Uterus (tissue), 4 donors: ENCODE results near the gene NUP85. TPM values are rescaled to one million over a fixed set of nuclear protein-coding genes. Genes with fewer than 3 reads are reported as not detected.
"Not testable (repeated sequence)": the region's sequence is repeated elsewhere in the genome, so short reads cannot be mapped to it uniquely, and the experiment has no call there.

Experiments used
- DNase-seq, 2 donors: peaks; one replicate each; pipeline ENCODE4 v3.0.0-alpha.2; 2019 to 2020
- H3K27ac ChIP-seq, 2 donors: fragments of 200-600 bp; sonication (generic); 1 replicate in 1 of 2; 2 replicates in 1 of 2; pipeline ENCODE4 v1.5.1; 2016 to 2018
- H3K27me3 ChIP-seq, 2 donors: fragments of 200-600 bp; sonication (generic); one replicate each; pipeline ENCODE4 v1.5.1; 2018 to 2019; ENCODE audit warnings: control low read depth in 1 of 2
- H3K36me3 ChIP-seq, 2 donors: fragments of 200-600 bp; sonication (generic); one replicate each; pipeline ENCODE4 v1.5.1; 2019; ENCODE audit warnings: control low read depth in 1 of 2
- H3K4me1 ChIP-seq, 2 donors: fragments of 200-600 bp; sonication (generic); one replicate each; pipeline ENCODE4 v1.5.1; 2018 to 2019; ENCODE audit warnings: control low read depth in 1 of 2
- H3K4me3 ChIP-seq, 2 donors: fragments of 200-600 bp; sonication (generic); 1 replicate in 1 of 2; 2 replicates in 1 of 2; pipeline ENCODE4 v1.5.1; 2018 to 2019; ENCODE audit warnings: mild to moderate bottlenecking in 1 of 2
- H3K9me3 ChIP-seq, 2 donors: fragments of 200-600 bp; sonication (generic); one replicate each; pipeline ENCODE4 v1.5.1; 2019; ENCODE audit warnings: control low read depth in 1 of 2
- POLR2A ChIP-seq, 2 donors: fragments of 450-650 bp; IDR thresholded peaks; one replicate each; pipeline ENCODE4 v1.6.1; 2016; ENCODE audit warnings: antibody characterized with exemption in 2 of 2, mild to moderate bottlenecking in 1 of 2, moderate library complexity in 1 of 2
- intact Hi-C: fragments of 100-400 bp; cut with DNase I; formaldehyde crosslinking; loops from one replicate; pipeline ENCODE4 v1.15.1; 2023; ENCODE audit warnings: low total_unique reads
- total RNA-seq, 4 donors: library from RNA; depleted of rRNA in 3 of 4; stranded (reverse); fragments of >200 nt in 3 of 4; gene quantifications; one replicate each; pipeline versions ENCODE4 v1.1.0 to v1.2.4, GENCODE V29; 2014 to 2023
- TF ChIP-seq, protein P1 (sequence below), 4 experiments: fragments of 200-600 bp in 2 of 4; fragments of 450-650 bp in 2 of 4; sonication (generic) in 2 of 4; IDR thresholded peaks; one replicate each; pipeline ENCODE4 v1.5.1; 2016 to 2019; ENCODE audit warnings: antibody characterized with exemption in 4 of 4, mild to moderate bottlenecking in 2 of 4, moderate library complexity in 1 of 4
- donor health status: DM: yes; HTN: yes; CAD: no.

NUP85 gene
- total RNA-seq, 4 donors from 2014 or later, result 17.1 to 108 (median 39.1) TPM

DNA sequence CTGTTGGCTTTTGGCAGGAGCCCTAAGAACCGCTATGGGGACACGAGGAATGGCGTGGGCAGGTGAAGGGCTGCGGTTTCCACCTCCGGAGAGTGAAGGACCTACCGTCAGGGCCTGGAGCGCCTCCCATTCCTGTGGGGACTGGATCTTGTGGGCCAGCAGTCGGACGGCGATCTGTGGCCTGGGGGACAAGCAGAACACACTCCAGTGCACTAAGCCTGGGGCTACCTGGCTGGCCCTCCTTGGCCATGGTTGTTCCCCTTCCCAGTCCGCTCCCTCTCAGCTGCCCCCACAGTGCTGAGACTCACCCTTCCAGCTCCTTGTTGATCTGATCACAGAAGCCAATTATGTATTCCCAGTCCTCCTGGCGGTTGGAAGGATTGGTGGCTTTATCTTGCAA, 40.9 kb downstream of the NUP85 start:
- H3K36me3 ChIP-seq, result no peaks in the 10 kb centered on the region
- no peak overlapping the region for H3K27ac ChIP-seq
- H3K4me3 ChIP-seq, result no peak overlapping the region
- no peaks in the 10 kb centered on the region for H3K27me3 ChIP-seq
- no peaks in the 10 kb centered on the region for H3K4me1 ChIP-seq
- TF ChIP-seq, protein P1, sequence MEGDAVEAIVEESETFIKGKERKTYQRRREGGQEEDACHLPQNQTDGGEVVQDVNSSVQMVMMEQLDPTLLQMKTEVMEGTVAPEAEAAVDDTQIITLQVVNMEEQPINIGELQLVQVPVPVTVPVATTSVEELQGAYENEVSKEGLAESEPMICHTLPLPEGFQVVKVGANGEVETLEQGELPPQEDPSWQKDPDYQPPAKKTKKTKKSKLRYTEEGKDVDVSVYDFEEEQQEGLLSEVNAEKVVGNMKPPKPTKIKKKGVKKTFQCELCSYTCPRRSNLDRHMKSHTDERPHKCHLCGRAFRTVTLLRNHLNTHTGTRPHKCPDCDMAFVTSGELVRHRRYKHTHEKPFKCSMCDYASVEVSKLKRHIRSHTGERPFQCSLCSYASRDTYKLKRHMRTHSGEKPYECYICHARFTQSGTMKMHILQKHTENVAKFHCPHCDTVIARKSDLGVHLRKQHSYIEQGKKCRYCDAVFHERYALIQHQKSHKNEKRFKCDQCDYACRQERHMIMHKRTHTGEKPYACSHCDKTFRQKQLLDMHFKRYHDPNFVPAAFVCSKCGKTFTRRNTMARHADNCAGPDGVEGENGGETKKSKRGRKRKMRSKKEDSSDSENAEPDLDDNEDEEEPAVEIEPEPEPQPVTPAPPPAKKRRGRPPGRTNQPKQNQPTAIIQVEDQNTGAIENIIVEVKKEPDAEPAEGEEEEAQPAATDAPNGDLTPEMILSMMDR (IDR thresholded peaks at IDR 0.05), result no peak
- no peak for TF ChIP-seq POLR2A (IDR thresholded peaks at IDR 0.05)
- no peak for DNase-seq
- intact Hi-C loops, result no loop called here
- no peaks in the 10 kb centered on the region for H3K9me3 ChIP-seq

DNA sequence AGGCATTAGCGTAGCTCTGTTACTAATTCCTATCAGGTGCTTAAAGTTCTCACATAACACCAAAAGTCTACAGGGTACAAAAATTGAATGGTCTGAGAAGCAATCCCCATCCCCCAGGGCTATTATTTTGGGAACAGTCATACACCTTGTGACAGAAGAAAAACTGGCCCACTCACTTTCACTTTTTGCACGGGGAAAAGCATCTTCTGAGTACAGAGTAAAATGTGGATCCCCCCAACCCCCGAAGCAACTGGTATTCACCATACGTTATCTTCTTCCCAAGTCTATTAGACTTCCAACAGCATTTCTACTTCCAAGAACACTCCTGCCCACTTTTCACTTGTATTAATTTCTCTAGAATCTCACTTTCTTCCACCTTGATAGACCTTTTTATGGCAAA, 44.1 kb downstream of the NUP85 start:
- intact Hi-C loops, result no loop called here
- Histone ChIP-seq H3K4me1 (no peaks in the 10 kb centered on the region), H3K36me3 (no peaks in the 10 kb centered on the region), H3K27ac (no peak overlapping the region), H3K4me3 (no peak overlapping the region), H3K27me3 (no peaks in the 10 kb centered on the region), H3K9me3 (no peaks in the 10 kb centered on the region)
- TF ChIP-seq POLR2A (IDR thresholded peaks at IDR 0.05), result no peak
- TF ChIP-seq, protein P1 (IDR thresholded peaks at IDR 0.05), result no peak
- no peak for DNase-seq

DNA sequence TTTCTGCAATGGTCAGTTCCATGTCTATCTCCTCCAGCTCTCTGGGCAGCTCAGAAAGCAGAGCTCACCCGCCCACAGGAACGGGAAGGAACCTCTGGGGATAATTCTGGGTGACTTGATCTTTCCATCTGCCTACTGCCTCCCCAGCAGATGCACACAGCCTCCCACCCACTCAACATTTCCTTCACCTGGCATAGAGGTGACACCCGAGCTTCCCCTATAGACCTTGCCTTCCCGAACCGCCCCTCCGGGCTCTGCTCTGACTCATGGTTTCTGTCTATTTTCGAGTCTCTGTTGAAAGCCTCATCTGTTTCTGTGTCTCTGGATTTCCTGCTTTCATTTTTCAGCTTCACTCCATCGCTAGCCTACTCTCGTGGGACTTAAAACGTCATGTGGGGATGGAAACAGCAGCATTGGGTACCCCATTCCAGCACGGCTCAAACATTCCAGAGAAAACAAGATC, 44.6 kb downstream of the NUP85 start:
- Histone ChIP-seq H3K4me3 (no peak overlapping the region), H3K9me3 (no peaks in the 10 kb centered on the region), H3K27ac (no peak overlapping the region), H3K27me3 (no peaks in the 10 kb centered on the region), H3K4me1 (no peaks in the 10 kb centered on the region), H3K36me3 (no peaks in the 10 kb centered on the region)
- TF ChIP-seq POLR2A (IDR thresholded peaks at IDR 0.05), result no peak
- TF ChIP-seq, protein P1 (IDR thresholded peaks at IDR 0.05), result no peak
- intact Hi-C loops, result no loop called here
- DNase-seq, result no peak

DNA sequence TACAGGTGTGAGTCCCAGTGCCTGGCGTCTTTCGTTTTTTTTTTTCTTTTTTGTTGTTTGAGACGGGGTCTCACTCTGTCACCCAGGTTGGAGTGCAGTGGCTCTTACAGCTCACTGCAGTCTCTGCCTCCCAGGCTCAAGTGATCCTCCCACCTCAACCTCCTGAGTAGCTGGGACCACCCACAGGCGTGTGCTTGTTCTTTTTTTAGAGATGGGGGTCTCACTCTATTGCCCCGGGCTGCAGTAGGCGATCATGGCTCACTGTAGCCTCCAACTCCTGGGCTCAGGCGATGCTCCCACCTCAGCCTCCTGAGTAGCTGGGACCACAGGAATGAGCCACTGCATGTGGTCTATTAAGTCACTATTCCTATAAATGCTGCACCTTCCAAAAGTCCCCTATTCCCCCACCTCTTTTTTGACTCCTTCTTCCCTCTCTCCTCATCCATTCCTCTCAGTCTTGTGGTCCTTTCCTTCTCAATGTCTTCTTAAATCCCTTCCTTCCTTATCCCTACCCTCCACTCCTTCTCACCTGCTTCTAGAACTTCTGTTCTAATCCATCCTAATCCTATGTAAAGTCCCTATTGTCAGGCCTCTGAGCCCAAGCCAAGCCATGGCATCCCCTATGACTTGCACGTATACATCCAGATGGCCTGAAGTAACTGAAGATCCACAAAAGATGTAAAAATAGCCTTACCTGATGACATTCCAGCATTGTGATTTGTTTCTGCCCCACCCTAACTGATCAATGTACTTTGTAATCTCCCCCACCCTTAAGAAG, 46.7 kb downstream of the NUP85 start:
- intact Hi-C loops, result no loop called here

DNA sequence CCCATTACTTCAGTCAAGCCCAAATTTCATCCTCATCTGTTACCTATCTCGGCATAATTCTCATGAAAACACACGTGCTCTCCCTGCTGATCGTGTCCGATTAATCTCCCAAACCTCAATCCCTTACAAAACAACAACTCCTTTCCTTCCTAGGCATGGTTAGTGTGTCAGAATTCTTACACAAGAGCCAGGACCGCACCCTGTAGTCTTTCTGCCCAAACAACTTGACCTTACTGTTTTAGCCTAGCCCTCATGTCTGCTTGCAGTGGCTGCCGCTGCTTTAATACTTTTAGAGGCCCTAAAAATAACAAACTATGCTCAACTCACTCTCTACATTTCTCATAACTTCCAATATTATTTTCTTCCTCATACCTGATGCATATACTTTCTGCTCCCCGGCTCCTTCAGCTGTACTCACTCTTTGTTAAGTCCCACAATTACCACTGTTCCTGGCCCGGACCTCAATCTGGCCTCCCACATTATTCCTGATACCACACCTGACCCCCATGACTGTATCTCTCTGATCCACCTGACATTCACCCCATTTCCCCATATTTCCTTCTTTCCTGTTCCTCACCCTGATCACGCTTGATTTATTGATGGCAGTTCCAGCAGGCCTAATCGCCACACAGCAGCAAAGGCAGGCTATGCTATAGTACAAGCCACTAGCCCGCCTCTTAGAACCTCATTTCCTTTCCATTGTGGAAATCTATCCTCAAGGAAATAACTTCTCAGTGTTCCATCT, 50.6 kb downstream of the NUP85 start:
- intact Hi-C loops, H3K36me3 ChIP-seq, H3K9me3 ChIP-seq, H3K4me3 ChIP-seq, H3K27ac ChIP-seq, H3K27me3 ChIP-seq, DNase-seq: not testable (repeated sequence)
- peaks cover 6 to 14% of the 10 kb centered on the region in 2 donors for H3K4me1 ChIP-seq

More for the DNA sequence above, 46.7 kb downstream of the NUP85 start:
- no peaks in the 10 kb centered on the region for H3K36me3 ChIP-seq
- H3K4me3 ChIP-seq, result no peak overlapping the region
- no peaks in the 10 kb centered on the region for H3K27me3 ChIP-seq
- no peaks in the 10 kb centered on the region for H3K9me3 ChIP-seq
- no peaks in the 10 kb centered on the region for H3K4me1 ChIP-seq
- no peak for DNase-seq
- no peak overlapping the region for H3K27ac ChIP-seq
- TF ChIP-seq POLR2A (IDR thresholded peaks at IDR 0.05), result no peak
- TF ChIP-seq, protein P1 (IDR thresholded peaks at IDR 0.05), result no peak

DNA sequence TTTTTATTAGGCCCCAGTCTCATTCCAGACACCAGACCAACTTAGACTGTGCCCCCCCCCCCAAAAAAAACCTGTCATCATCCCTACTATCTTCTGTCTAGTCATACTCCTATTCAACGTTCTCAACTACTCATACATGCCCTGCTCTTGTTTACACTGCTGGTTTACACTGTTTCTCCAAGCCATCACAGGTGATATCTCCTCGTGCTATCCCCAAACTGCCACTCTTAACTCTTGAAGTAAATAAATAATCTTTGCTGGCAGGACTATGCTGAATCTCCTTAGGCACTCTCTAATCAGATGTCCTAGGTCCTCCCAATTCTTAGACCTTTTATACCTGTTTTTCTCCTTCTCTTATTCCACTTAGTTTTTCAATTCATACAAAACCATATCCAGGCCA, 51.7 kb downstream of the NUP85 start:
- H3K27me3 ChIP-seq, H3K36me3 ChIP-seq, H3K4me3 ChIP-seq, H3K27ac ChIP-seq, intact Hi-C loops, H3K9me3 ChIP-seq, DNase-seq: not testable (repeated sequence)
- peaks cover 6 to 14% of the 10 kb centered on the region in 2 donors for H3K4me1 ChIP-seq
